ENCODE measurements around the gene C21orf58.

C21orf58 gene

DNA sequence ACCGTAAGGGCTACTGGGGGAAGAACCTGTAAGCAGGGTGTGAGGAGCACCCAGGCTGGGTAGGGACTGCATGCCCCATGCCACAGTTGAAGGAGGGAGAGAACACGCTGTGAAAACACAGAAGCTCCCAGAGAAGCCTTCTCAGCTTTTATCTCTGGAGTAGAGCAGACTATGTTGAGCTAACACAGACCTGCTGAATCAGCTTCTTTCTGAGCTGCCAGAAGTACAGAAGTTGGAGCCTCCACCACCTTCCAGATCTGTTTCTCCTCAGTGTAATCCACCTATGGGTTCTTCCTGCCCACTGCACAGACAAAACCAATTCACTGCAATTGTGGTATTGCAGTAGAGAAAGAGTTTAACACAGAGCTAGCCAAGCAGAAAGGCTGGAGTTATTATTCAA is 32.1 kb downstream of the C21orf58 start:
- no peak for DNase-seq

GRCh38 chr21:46289655-46290179 is 34.0 kb downstream of the C21orf58 start:
- DNase-seq = no peak

DNA sequence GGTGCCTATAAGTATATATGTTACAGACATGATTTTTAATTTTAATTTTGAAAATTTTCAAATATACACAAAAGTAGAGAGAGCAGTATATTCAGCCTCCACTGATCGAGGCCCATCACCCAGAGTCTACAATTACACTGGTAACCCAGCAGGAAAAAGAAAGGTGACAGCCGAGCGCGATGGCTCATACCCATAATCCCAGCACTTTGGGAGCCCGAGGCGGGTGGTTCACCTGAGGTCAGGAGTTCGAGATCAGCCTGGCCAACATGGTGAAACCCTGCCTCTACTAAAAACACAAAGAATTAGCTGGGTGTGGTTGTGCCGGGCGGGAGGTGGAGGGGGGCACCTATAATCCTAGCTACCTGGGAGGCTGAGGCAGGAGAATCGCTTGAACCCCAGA is 36.1 kb downstream of the C21orf58 start:
- DNase-seq = no peak

DNA sequence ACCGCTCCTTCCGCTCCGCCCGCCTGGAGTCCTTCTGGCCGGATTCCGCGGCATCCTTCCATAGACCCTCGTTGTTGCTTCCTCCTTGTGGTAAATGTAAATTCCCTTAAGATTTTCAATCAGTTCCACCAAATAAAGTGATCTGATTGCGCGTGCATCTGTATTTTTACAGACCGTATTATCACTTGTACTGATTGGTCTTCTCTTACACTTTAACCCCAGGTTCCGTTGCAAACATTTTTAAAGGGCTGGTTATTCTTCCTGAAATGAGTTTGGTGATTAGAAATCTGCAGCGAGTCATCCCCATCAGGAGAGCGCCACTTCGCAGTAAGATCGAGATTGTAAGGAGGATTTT is 37.0 kb downstream of the C21orf58 start:
- no peak for DNase-seq

DNA sequence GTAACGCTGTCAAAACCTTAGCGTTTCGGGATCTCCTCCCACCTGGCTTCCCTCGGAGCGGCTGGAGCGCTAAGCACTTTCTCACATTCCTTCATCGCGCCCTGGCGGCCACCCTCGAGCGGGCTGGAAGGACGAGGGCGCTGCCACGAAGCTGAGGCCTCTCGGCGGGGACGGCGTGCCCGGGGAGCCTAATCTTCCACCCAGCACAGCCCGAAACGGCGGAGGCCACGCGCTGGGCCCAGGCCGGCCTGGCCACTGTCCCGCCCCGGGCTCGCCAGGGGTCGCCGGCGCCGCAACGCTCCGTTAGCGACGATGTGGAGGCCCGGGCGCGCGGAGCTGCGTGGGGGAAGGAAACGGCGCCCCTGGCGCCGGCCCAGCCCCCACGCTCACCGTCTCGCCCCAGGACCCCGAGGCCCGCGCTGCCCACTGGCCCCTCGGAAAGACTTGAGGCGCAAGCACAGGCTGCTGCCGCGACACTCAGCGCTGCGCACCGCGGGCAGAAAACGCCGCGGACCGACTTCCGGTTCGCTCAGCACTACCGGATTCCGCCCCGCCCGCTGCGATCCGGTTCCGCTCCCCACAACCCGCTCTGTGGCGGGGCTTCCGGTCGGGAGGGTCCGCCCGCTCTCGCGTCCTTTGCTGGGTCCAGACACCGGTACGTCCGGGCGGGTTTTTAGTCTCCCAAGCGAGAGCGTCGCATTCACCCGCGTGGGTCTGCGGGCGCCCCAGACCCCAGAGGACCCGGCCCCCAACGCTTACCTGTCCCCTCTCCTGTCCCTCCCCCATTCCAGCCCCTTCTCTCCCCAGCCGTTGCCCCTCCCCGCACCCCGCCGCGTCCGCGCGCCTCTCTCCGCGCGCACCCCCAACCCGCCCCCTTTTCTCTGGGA is 37.7 kb downstream of the C21orf58 start, which contains the start of gene YBEY:
YBEY (plus strand) TSS at position 582 of the 887 bp plus-strand sequence. CDS start 572 bp downstream, outside the sequence.
- peak; percentile 80 to 97 for DNase-seq

DNA sequence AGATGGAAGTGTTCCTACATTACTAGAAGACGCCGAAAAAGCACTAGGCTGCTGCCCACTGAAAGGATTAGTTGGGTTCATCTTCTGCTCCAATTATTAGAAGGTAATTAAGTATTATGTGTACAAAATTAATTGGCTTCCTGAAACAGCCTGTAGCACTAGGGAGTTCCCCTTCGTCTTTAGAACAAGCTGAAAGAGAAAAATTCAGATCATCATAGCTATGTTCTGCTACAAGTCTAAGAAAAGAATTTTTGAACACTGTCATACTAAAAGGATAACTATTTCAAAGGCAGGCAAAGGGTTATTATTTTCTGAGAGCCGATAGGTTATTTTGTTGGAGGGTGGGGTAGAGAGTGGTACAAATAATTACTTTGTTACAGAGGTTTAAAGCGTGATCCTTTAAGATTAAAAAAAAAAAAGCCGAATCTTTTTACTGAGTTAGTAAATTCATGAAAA is 38.4 kb downstream of the C21orf58 start, which contains the start of gene MCM3AP:
MCM3AP (minus strand) TSS at position 406 of the 456 bp plus-strand sequence; CDS start at position 81, 325 bp downstream.
- no peak for DNase-seq

- no peak for DNase-seq
Measured at GRCh38 chr21:46284733-46285132, 38.9 kb downstream of the C21orf58 start.

- peak; percentile 6 to 19 for DNase-seq
Measured at GRCh38 chr21:46284077-46284644, 39.5 kb downstream of the C21orf58 start.

DNA sequence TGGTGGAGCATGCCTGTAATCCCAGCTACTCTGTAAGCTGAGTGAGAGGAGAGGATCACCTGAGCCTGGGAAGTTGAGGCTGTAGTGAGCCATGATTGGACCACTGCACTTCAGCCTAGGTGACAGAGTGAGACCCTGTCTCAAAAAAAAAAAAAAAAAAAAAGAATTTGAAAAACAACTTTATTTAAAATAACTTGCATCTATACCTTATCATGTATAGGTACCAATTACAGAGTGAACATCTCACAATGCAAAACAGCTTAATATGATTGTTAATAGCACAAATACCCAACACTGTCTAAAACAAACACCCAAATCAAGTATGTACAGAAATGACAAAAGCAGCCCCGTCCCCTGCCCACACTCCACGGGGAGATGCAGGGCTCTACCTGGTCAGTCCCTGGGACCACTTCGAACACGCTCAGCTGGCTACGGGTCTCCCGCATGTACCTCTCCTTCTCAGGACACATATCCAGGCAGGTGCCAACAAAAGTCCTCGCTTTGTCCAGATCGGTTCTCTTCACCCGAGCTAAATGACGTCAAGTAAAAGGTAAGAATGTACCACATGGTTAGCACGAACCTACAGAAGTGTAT is 48.8 kb downstream of the C21orf58 start:
- no peak for DNase-seq

DNA sequence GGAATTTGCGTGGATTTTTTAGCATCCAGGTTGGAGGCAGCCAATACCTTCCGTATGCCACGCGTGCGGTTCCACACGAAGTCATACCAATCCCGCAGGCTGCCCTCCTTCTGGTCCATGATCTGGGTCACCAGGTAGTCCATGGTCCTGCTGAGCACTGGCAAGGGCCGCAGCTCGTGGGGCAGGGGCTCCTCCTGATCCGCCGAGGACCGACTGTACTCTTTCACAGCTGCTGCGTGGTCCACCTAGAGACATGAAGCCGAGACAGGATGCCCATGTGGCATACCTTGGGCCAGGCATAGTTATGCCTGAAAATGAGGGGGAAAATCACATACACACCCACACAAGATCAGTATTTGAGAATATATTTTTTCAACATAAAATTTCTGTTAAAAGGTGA is 50.3 kb downstream of the C21orf58 start:
- DNase-seq = no peak

- DNase-seq = no peak
Measured at GRCh38 chr21:46269466-46269865, 54.2 kb downstream of the C21orf58 start.

DNA sequence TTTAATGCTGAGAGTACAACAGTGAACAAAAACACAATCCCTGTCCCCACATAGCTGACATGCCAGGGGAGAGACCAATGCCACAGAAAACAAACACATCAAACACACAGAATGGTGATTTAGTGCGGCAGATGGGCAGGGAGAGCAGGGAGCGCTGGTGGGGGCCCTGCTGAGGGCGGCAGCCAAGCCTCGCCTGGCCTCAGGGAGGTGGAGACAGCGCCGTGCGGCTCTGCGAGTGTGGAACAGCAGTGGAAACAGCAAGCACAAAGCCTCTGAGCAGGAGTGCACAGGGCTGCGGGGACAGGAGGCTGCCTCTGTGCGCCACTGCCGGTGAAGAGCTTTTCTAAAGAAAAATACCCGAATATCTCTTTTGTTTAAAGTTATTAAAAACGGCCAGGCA is 55.3 kb downstream of the C21orf58 start:
- no peak for DNase-seq

- no peak for DNase-seq
Measured at GRCh38 chr21:46266946-46267345, 56.7 kb downstream of the C21orf58 start.

DNA sequence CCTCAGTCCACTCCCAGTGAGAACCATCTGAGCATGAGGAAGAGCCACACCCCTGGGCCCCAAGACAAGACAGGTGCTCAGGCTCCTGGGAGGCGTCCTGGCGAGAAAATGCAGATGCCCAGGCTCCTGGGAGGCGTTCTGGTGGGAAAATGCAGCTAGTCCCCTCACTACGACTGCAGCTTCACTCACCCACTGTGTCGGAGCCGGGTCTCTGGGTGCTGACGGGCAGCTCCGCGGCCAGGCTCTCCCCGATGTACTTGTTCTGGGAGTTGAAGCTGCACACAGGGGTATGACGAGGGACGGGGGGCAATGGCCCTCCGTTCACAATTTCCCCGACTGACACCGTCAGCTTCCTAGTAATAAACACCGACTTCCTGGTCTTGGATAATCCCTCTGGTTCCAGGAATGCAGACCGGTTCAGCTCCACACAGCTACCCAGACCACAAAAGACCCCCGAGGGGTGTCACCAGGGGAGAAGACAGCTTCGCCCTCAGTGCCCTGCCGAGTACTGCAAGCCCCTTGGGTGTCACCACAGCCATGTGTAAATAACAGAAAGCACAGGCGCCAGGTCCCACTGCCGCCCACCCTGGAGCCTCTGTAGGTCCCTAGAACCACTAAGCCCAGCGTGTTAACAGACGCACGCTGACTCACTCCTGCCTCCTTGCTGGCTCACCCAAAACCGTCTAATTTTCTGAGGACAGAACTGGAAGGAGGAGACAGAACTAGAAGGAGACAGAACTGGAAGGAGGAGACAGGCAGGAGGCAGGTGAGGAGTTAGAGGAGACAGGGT is 57.7 kb downstream of the C21orf58 start:
- no peak for DNase-seq

DNA sequence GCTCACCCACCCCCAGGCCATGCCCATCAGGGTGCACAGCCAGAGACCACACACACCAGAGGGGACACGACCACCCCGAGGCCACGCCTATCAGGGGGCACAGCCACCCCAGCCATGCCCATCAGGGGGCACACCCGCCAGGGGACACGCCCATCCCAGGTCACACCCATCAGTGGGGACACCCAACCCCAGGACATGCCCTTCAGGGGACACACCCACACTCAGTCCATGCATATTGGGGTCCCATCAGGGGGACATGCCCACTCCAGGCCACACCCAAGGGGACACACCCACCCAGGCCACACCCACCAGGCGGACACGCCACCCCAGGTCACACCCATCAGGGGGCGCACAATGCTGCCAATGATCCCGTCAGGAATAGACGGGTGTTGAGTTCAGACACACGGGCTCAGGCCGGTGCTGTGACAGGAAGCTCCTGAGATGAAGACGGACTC is 59.0 kb downstream of the C21orf58 start:
- no peak for DNase-seq

DNA sequence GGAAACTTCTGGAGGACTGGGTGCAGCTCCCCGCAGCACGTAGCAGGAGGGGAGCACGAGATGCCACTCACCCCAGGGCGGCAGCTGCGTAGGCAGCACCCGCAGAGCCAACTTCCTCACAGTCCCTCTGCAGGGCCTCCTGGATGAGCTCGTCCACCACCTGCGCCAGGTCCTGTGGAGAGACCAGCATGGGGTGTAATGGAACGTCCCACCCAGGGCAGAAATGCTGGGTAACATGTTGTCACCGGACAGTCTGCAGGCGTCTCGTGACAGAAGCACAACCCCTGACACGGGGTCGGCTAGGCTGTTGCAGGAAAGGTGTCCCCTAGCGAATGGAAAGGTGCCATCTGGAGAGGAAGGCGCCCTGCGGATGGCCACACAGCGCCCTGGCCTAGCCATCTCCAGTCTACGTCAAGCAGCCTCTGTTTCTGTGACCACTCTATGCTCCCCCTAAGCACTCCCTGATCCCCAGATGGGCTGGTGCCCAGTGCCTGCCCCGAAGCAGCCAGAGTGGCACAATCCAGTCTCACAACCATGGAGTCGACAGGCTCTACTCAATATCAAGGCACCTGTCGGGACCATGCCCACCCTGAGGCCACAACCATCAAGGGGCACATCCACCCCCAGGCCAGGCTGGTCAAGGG is 59.5 kb downstream of the C21orf58 start:
- DNase-seq = no peak

- no peak for DNase-seq
Measured at GRCh38 chr21:46256501-46256994, 67.1 kb downstream of the C21orf58 start.

DNA sequence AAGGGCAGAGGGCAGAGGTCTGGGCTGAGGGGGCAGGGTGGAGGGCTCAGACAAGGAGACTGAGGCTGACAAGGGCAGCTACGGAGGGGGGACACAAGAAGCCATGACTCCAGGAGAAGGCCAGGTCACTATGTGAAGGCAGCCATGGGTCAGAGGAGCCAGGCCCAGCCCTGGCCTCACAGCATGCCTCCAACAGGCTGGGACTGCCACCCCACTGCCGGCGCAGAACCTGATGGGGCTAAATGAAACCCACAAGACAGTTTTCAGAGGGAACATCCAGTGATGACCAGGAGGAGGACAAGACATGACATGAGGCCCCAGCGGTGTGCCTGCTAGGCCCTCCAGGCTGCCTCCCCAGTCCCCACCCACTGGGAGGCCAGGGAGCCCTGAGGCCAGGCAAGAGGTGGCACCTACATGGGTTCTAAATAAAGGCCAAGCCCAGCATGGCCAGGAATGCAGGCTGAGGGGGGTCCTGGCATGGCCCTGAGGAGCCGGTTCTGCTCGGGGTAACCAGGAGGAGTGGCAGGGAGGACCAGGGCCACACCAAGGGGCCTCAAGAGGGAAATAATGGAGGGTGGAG is 67.8 kb downstream of the C21orf58 start:
- no peak for DNase-seq

DNA sequence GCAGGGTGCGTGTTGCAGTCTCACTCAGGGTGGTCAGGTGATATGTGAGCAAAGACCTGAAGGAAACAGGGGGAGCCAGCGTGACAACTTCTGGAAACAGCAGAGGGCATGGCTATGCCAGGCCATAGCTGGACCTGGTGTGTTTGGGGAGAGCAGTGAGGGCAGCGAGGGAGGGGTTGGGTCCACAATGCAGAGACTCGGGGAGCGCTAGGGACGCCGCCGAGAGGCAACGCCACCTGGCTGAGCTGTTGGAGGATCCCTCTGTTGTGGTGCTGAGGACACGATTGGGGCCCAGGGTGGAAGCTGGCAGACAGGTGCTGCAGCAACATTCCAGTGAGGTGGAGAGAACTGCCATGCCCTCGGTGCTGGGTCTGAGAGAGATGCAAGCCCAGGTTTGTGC is 68.5 kb downstream of the C21orf58 start:
- no peak for DNase-seq

- DNase-seq = no peak
Measured at GRCh38 chr21:46254208-46254975, 69.3 kb downstream of the C21orf58 start.
